DOHH2 (cell line): Measurements from ENCODE around the gene MPRIP.

ENCODE experiments used
- H3F3A ChIP-seq: fragments of 200-600 bp; sonication (generic), shearing (Covaris generic); 2 replicates; pipeline ENCODE4 v1.6.0; 2016; ENCODE audit warnings: antibody characterized with exemption, mild to moderate bottlenecking; ENCODE audit not compliant: control insufficient read depth, insufficient read depth
- H3K27ac ChIP-seq: fragments of 200-600 bp; sonication (generic); 2 replicates; pipeline ENCODE4 v1.5.1; 2014; ENCODE audit warnings: low read depth, mild to moderate bottlenecking, low read length, moderate library complexity
- H3K27me3 ChIP-seq: fragments of 200-600 bp; sonication (generic); 2 replicates; pipeline ENCODE4 v1.6.1; 2014; ENCODE audit warnings: mild to moderate bottlenecking, low read length, mixed read lengths; ENCODE audit not compliant: control insufficient read depth
- H3K36me3 ChIP-seq: fragments of 200-600 bp; sonication (generic); 2 replicates; pipeline ENCODE4 v1.6.1; 2014; ENCODE audit warnings: mild to moderate bottlenecking, low read length, moderate library complexity, mixed read lengths; ENCODE audit not compliant: control insufficient read depth
- H3K4me1 ChIP-seq: fragments of 200-600 bp; sonication (generic); 2 replicates; pipeline ENCODE4 v1.6.1; 2014; ENCODE audit warnings: mild to moderate bottlenecking, low read length, mixed read lengths; ENCODE audit not compliant: control insufficient read depth
- H3K4me2 ChIP-seq: fragments of 200-600 bp; sonication (generic); 2 replicates; pipeline ENCODE4 v1.6.0; 2014; ENCODE audit warnings: mild to moderate bottlenecking, low read length, moderate library complexity
- H3K4me3 ChIP-seq: fragments of 200-600 bp; sonication (generic); 2 replicates; pipeline ENCODE4 v1.5.1; 2014; ENCODE audit warnings: mild to moderate bottlenecking, low read length, mixed read lengths
- H3K79me2 ChIP-seq: fragments of 200-600 bp; sonication (generic); 2 replicates; pipeline ENCODE4 v1.6.1; 2014; ENCODE audit warnings: mild to moderate bottlenecking, low read length, mixed read lengths; ENCODE audit not compliant: control insufficient read depth
- H3K9me2 ChIP-seq: fragments of 200-600 bp; sonication (generic); replicated peaks from 2 replicates; pipeline ENCODE4 v1.6.1; 2014; ENCODE audit warnings: mild to moderate bottlenecking, low read length, mixed read lengths; ENCODE audit not compliant: control insufficient read depth
- H3K9me3 ChIP-seq: fragments of 200-600 bp; sonication (generic); 2 replicates; pipeline ENCODE4 v1.6.1; 2014; ENCODE audit warnings: antibody characterized with exemption, low read length, mixed read lengths; ENCODE audit not compliant: control insufficient read depth, insufficient read depth
- H4K20me1 ChIP-seq: fragments of 200-600 bp; sonication (generic); 2 replicates; pipeline ENCODE4 v1.6.0; 2014; ENCODE audit warnings: low read depth, mild to moderate bottlenecking, antibody characterized with exemption, low read length, moderate library complexity; ENCODE audit not compliant: control insufficient read depth, insufficient read depth
- EZH2phosphoT487 ChIP-seq: fragments of 200-600 bp; sonication (generic); IDR thresholded peaks from 2 replicates; pipeline ENCODE4 v1.6.1; 2017; ENCODE audit warnings: borderline replicate concordance, mild to moderate bottlenecking, antibody characterized with exemption, low read length, moderate library complexity, mixed read lengths
- TF ChIP-seq, protein P1 (sequence below): fragments of 200-600 bp; sonication (generic); IDR thresholded peaks from one replicate; pipeline ENCODE4 v1.5.1; 2014; ENCODE audit warnings: antibody characterized with exemption, mild to moderate bottlenecking, low read depth, low read length; ENCODE audit not compliant: poor library complexity, severe bottlenecking

The MPRIP gene

DNA sequence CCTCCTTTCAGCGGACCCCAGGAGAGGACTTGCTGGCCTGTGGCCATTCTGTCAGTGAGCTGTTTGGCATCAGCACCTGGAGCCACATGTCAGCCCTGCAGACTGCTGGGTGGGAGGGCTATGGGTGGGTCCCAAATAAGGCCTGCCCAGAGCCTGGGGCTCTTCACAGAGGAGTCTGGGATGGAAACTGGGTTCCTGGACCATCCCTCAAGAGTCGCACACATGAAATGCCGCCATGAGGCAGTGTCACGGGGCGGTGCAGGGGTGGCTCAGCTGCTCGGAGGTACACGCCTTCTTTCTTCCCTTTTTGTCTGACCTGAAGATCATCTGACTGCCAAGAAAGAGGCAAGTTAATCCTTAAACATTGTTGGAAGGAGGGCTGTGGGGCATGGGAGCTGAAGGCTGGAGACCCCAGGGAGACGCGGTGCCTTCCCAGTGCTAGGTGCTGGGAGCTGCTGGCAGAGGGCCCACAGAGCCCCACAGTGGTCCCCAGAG, 14.8 kb downstream of the MPRIP start:
- Histone ChIP-seq H3K4me1 (peaks cover 10% of the 10 kb centered on the region), H4K20me1 (peaks cover 24% of the 10 kb centered on the region), H3K9me3 (no peaks in the 10 kb centered on the region), H3K27ac (no peak overlapping the region), H3F3A (no peaks in the 10 kb centered on the region), H3K27me3 (no peaks in the 10 kb centered on the region), H3K79me2 (peaks cover 94% of the 10 kb centered on the region), H3K9me2 (no peaks in the 10 kb centered on the region), H3K4me2 (no peak overlapping the region), H3K4me3 (no peak overlapping the region), H3K36me3 (peaks cover 8% of the 10 kb centered on the region)
- TF ChIP-seq, protein P1, sequence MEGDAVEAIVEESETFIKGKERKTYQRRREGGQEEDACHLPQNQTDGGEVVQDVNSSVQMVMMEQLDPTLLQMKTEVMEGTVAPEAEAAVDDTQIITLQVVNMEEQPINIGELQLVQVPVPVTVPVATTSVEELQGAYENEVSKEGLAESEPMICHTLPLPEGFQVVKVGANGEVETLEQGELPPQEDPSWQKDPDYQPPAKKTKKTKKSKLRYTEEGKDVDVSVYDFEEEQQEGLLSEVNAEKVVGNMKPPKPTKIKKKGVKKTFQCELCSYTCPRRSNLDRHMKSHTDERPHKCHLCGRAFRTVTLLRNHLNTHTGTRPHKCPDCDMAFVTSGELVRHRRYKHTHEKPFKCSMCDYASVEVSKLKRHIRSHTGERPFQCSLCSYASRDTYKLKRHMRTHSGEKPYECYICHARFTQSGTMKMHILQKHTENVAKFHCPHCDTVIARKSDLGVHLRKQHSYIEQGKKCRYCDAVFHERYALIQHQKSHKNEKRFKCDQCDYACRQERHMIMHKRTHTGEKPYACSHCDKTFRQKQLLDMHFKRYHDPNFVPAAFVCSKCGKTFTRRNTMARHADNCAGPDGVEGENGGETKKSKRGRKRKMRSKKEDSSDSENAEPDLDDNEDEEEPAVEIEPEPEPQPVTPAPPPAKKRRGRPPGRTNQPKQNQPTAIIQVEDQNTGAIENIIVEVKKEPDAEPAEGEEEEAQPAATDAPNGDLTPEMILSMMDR: no peak
- TF ChIP-seq EZH2phosphoT487: no peak

DNA sequence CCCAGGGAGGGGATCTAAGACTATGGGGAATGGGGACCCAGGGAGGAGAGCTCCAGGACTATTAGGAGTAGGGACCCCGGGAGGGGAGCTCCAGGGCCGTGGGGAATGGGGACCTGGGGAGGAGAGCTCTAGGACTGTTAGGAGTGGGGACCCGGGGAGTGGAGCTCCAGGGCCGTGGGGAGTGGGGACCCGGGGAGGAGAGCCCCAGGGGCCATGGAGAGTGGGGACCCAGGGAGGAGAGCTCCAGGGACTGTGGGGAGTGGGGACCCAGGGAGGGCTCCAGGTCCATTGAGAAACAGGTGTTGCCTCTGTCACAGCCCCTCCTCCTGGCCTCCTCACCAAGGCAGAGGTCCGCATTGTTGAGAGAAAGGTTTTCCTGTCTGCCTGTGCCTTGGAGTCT, 16.0 kb downstream of the MPRIP start:
- TF ChIP-seq, protein P1: no peak
- no peak for TF ChIP-seq EZH2phosphoT487
- Histone ChIP-seq H3K36me3 (peaks cover 8% of the 10 kb centered on the region), H3K79me2 (peaks cover 94% of the 10 kb centered on the region), H3K9me3 (no peaks in the 10 kb centered on the region), H3F3A (no peaks in the 10 kb centered on the region), H3K4me2 (no peak overlapping the region), H3K9me2 (no peaks in the 10 kb centered on the region), H4K20me1 (peaks cover 16% of the 10 kb centered on the region; the same call in 1 of the 2 replicates), H3K27ac (no peak overlapping the region), H3K4me3 (no peak overlapping the region), H3K27me3 (no peaks in the 10 kb centered on the region), H3K4me1 (peaks cover 3% of the 10 kb centered on the region; the same call in 1 of the 2 replicates)

DNA sequence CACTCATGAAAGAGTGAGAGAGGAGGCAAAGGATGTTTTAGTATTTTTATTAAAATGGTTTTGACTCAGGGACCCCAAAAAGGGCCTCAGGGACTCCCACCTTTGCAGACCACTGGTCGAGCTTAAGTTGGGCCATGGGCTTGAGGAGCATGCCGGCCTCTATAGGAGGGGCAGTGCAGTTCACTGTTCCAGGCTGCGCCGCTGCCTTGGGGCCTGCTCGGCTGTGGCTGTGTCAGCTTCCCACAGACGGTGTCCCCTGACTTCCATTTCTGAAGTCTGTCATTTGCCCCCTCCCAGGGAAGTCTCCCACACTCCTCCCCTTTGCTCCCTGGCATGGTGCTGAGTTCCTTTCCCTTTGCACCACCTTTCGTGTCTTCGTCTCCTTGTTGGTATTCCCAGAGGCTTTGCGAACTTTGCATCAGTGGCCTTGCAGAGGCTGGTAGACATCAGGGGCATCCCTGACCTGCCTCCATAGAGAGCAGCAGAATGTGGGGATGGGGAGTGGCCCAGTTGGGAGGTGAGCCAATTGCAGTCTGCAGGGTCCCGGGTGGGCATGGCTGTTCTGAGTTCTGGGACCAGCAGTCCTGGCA, 17.1 kb downstream of the MPRIP start:
- Histone ChIP-seq H3K27ac (no peak overlapping the region), H3K9me2 (no peaks in the 10 kb centered on the region), H3K4me2 (no peak overlapping the region), H3F3A (no peaks in the 10 kb centered on the region), H3K9me3 (no peaks in the 10 kb centered on the region), H3K79me2 (peaks cover 94% of the 10 kb centered on the region), H3K4me3 (no peak overlapping the region), H3K4me1 (no peaks in the 10 kb centered on the region; the same call in 1 of the 2 replicates), H4K20me1 (peaks cover 16% of the 10 kb centered on the region; the same call in 1 of the 2 replicates), H3K27me3 (no peaks in the 10 kb centered on the region), H3K36me3 (peaks cover under 1% of the 10 kb centered on the region)
- TF ChIP-seq, protein P1: no peak
- TF ChIP-seq EZH2phosphoT487: no peak
